ENCODE results near the gene GLI2.

DNA sequence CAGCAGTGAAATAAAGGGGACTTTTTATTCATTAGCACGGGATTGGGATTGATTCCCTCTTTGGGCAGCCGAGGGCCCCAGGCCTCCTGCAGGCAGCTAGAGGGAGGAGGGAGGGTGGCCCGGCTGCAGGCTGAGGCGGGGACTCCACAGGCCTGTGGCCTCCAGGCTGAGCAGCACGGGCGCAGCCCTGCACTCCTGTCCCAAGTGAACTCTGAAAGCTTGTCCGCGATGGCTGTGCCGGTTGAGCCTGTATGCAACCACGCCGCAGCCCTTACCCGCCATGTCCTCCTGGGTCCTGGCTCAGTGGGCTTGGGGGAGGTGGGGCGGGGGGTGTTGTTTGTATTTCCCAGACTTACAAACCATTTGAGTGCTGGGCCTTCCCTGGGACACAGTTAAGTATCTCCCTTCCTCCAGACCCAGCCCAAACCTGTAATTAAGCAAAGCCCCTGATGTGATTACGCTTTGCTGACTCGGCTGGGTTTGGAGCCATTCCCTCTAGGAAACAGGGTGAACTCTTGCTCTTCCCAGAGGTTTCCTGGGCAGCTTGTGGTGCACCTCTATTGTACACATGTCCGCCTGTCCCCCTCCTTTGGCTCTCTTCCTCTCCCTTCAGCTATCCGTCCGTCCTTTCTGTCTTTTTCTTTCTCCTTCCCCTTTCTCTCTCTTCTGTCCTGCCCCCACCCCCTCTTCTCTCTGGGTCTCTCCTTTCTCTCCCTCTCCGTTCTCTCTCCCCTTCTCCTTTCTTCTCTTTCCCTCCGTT lies 5.3 kb downstream of the GLI2 start:
- TF ChIP-seq, protein P1, sequence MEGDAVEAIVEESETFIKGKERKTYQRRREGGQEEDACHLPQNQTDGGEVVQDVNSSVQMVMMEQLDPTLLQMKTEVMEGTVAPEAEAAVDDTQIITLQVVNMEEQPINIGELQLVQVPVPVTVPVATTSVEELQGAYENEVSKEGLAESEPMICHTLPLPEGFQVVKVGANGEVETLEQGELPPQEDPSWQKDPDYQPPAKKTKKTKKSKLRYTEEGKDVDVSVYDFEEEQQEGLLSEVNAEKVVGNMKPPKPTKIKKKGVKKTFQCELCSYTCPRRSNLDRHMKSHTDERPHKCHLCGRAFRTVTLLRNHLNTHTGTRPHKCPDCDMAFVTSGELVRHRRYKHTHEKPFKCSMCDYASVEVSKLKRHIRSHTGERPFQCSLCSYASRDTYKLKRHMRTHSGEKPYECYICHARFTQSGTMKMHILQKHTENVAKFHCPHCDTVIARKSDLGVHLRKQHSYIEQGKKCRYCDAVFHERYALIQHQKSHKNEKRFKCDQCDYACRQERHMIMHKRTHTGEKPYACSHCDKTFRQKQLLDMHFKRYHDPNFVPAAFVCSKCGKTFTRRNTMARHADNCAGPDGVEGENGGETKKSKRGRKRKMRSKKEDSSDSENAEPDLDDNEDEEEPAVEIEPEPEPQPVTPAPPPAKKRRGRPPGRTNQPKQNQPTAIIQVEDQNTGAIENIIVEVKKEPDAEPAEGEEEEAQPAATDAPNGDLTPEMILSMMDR (IDR thresholded peaks at IDR 0.05): no peak
- no peak for TF ChIP-seq POLR2A (IDR thresholded peaks at IDR 0.05)

Measured in vagina (tissue), 2 donors.